SW 1271 (cell line): Measurements from ENCODE around the gene PPFIA3.

Experiments
- DNase-seq, 2 experiments: peaks; one replicate each; lab custom pipeline; 2025; lab: John Stamatoyannopoulos, UW

The PPFIA3 gene

DNA sequence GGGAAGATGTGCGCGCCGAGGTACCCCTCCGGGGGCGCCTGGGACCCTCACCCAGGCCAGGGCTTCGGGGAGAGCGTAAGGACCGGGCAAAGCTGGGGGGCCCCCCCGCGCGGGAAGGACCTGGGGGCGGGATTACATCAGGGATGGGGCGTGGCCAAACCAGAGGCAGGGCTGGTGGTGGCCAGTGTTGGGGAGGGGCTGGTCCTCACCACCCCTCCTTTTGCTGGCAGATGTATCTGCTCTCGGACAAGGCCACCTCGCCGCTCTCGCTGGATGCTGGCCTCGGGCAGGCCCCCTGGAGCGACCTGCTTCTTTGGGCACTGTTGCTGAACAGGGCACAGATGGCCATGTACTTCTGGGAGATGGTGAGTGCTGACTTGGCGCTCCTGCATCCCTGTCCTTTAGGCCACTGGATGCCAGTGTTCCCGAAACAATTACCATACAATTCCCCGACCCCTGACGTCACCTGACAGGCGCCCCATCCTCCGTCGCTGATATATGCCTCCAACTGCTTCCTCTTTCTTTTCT is 63.6 kb downstream of the PPFIA3 start:
- DNase-seq: no peak

DNA sequence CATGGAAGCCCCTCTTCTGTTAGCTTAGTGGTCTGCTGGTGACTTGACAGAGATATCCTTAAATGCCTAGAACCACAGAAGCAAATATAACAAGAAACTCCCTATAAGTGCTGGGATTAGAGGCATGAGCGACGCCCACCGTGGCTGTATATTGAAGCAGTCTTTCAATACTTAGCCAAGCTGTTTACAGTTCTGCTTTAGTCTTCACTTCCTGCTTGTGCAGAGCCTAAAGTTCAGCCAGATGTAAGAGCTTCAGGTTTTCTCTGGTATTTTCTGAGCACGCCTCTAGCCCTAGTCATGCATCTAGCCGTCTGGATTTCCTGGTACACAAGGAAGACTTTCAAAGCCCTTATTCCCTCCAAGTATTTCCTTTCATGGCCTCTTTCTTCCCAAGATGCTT is 66.8 kb downstream of the PPFIA3 start:
- DNase-seq: no peak

DNA sequence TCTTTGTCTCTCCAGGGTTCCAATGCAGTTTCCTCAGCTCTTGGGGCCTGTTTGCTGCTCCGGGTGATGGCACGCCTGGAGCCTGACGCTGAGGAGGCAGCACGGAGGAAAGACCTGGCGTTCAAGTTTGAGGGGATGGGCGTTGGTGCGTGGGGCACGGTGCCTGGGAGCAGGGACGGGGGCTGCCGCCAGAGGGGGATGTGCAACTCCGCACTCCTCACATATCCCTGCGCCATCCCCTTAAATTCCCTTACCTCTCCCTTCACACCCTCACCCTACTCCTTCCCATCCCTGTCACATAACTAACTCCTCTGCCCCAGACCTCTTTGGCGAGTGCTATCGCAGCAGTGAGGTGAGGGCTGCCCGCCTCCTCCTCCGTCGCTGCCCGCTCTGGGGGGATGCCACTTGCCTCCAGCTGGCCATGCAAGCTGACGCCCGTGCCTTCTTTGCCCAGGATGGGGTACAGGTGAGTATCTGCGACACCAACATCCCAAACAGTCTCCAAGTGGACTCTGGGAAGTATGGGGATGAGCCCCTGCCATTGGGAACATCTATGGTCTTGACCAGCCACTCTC is 69.4 kb downstream of the PPFIA3 start:
- DNase-seq: no peak

DNA sequence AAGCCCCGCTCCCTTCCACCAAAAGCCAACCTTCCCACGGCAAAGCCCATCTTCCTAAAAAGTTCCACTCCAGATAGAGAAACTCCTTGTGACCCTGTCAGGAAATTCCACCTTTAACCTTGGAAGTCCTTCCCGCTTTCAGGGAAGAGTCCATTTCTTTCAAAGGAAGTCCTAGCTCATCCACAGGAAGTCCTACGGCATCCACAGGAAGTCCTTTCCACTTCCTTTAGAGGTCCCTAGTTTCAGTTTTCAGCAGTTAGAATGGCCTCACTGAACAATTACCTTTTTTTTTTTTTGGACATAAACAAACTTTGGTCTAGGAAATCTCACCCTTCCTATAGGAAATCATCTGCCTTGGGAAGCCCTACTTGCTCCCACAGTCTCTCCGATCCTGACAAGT is 69.9 kb downstream of the PPFIA3 start:
- no peak for DNase-seq

DNA sequence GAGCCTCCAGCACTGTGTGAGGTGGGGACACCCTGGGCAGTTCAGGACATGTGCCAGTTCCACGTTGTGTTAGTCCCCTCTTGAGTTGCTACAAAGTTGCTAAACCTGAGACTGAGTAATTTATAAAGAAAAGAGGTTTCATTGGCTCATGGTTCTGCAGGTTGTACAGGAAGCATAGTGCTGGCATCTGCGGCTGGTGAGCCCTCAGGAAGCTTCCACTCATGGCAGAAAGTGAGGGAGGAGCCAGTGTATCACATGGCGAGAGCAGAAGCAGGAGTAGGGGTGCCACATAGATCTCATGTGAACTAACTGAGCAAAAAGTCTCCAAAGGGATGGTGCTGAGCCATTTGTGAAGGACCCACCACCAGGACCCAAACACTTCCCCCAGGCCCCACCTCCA is 71.4 kb downstream of the PPFIA3 start:
- no peak for DNase-seq

DNA sequence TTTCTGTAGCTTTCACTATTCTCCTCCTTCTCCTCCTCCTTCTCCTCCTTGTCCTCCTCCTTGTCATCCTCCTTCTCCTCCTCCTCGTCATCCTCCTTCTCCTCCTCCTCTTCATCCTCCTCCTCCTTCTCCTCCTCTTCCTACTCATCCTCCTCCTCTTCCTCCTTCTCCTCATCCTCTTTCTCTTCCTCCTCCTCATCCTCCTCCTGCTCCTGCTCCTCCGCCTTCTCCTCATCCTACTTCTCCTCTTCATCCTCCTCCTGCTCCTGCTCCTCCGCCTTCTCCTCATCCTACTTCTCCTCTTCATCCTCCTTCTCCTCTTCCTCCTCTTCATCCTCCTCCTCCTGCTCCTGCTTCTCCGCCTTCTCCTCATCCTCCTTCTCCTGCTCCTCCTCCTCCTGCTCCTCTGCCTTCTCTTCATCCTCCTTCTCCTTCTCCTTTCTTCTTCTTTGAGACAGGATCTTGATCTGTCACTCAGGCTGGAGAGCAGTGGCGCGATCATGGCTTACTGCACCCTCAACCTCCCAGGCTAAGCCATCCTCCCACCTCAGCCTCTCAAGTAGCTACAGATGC is 74.6 kb downstream of the PPFIA3 start:
- no peak for DNase-seq

DNA sequence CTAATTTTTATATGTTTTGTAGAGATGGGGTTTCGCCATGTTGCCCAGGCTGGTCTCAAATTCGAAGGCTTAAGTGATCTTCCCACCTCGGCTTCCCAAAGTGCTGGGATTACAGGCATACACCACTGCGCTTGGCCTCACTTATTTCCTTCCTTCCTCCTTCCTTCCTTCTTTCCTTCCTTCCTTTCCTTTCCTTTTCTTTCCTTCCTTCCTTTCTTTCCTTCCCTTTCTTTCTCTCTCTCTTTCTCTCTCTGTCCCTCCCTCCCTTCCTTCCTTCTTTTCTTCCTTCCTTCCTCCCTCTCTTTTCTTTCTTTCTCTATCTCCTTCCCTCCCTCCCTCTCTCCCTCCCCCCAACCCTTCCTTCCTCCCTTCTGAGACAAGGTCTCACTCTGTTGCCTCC is 75.1 kb downstream of the PPFIA3 start:
- no peak for DNase-seq

DNA sequence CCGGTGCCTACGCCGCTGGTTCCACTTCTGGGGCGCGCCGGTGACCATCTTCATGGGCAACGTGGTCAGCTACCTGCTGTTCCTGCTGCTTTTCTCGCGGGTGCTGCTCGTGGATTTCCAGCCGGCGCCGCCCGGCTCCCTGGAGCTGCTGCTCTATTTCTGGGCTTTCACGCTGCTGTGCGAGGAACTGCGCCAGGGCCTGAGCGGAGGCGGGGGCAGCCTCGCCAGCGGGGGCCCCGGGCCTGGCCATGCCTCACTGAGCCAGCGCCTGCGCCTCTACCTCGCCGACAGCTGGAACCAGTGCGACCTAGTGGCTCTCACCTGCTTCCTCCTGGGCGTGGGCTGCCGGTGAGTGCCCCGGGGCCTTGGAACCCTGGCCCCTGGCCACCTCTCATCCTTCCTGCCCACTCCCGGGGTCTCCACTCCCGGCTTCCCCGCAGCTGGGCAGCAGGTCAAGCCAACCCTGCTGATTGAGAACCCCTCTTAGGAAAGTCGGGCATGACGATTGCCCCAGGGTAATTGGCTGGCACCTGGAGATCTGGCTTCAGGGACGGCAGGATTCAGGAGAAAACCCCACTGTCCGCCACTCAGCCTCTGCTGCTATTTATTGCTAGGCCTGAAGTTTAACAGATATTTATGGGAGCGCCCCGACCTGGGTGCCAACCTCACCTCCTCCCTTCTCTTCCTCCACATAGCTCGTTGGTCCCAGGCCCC is 77.3 kb downstream of the PPFIA3 start:
- DNase-seq: no peak

DNA sequence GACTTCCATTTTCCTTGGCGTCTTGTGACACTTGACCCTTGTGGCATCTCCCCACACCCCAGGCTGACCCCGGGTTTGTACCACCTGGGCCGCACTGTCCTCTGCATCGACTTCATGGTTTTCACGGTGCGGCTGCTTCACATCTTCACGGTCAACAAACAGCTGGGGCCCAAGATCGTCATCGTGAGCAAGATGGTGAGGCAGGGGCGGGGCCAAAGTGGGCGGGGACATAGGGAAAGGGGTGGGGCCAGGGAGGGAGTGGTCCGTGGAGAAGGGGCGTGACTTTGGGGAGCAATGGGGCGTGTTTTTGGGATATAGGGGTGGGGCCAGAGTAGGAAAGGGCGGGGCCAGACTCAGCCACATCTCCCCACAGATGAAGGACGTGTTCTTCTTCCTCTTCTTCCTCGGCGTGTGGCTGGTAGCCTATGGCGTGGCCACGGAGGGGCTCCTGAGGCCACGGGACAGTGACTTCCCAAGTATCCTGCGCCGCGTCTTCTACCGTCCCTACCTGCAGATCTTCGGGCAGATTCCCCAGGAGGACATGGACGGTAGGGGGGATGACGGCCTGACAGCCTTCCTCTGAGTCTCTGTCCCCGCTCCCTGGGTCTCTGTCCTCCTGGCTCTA is 81.0 kb downstream of the PPFIA3 start:
- DNase-seq: no peak
